Astrocyte (in vitro differentiated cells and primary cell): ENCODE measurements around the gene TCP1. TPM values are rescaled to one million over a fixed set of nuclear protein-coding genes. Genes with fewer than 3 reads are reported as not detected.

ENCODE experiments used
- total RNA-seq: library from RNA; stranded (reverse); gene quantifications from 2 replicates; pipeline ENCODE4 v1.2.1, GENCODE V29; 2021

TCP1 gene
- total RNA-seq, 1 donor from 2014 or later = 256 TPM

Other genes with a start within 250 kb of the TCP1 start
- gene SOD2, start 96.4 kb downstream of the TCP1 start, total RNA-seq = 55.9 and 64.0 TPM in 2 replicates
- gene WTAP, start 62.1 kb downstream of the TCP1 start, total RNA-seq = 84.7 and 93.8 TPM in 2 replicates
- 59.1 and 96.7 TPM in 2 replicates for gene ACAT2, start 27.6 kb downstream of the TCP1 start, total RNA-seq
- 64.6 and 69.3 TPM in 2 replicates for gene MRPL18, start 865 bp upstream of the TCP1 start, total RNA-seq
- 0.11 TPM in 1 of 2 replicates, not detected in the other for gene PNLDC1, start 10.7 kb upstream of the TCP1 start, total RNA-seq
- not detected in 2 replicates for gene MAS1, start 101.4 kb upstream of the TCP1 start, total RNA-seq
- 172 and 173 TPM in 2 replicates for gene IGF2R, start 179.5 kb upstream of the TCP1 start, total RNA-seq